NCI-H2081 treated with DMSO at 0.1 percent for 48 hours (cell line): ENCODE data around the gene IGSF3.
"Not testable (repeated sequence)": the region's sequence is repeated elsewhere in the genome, so short reads cannot be mapped to it uniquely, and the experiment has no call there.

Source experiments
- DNase-seq: peaks from one replicate; lab custom pipeline; 2025; lab: John Stamatoyannopoulos, UW

Gene IGSF3

DNA sequence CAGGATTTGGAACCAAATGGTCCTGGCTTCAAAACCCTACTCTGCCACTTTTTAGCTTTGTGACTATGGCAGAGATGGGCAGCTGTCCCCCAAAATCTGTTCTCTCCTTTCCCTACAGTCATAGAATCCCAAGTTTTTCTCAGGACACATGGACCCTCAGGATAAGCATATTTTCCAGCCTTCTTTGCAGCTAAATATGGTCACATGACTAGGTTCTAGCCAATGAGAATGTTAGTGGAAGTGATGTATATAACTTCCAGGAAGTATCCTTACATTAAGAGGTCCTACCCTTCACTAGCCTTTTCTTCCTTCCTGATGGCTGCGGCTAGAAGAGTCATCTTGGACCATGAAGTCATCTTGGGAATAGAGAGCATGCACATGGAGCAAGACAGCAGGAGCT, 5.9 kb downstream of the IGSF3 start:
- no peak for DNase-seq

- DNase-seq = not testable (repeated sequence)
Observed at GRCh38 chr1:116658645-116659044, 8.9 kb downstream of the IGSF3 start.

DNA sequence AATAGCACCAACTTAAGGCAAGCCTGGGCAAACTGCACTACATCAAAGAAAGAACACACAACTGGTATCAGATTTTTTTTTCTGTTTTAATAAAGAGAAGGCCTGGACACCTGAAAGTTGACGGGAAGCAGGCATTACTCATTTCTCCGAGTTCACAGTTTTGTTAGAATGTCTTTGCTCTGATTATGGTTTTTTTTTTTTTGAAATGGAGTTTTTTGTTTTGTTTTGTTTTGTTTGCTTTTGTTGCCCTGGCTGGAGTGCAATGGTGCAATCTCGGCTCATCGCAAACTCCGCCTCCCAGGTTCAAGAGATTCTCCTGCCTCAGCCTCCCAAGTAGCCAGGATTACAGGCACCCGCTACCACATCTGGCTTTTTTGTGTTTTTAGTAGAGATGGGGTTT, 9.7 kb downstream of the IGSF3 start:
- DNase-seq = not testable (repeated sequence)

- no peak for DNase-seq
Observed at GRCh38 chr1:116654351-116654750, 13.2 kb downstream of the IGSF3 start.

DNA sequence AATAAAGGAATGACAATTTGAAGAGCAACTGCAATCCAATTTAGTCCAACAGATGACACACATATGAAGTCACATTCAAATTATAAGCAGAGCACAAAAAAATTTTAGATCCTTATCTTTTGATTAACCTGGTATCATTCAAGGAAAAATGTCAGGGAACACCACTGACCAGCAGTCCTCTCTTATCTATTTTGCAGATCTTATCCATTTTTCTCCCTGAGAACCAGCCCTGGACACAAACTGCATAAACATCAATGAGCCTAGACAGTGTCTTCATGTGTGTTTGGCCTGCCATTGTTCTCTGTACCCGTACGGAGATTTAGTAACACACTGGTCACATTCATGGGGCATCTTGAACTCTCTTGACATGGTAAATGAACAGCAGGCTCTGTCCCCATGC, 14.9 kb downstream of the IGSF3 start:
- DNase-seq = not testable (repeated sequence)

DNA sequence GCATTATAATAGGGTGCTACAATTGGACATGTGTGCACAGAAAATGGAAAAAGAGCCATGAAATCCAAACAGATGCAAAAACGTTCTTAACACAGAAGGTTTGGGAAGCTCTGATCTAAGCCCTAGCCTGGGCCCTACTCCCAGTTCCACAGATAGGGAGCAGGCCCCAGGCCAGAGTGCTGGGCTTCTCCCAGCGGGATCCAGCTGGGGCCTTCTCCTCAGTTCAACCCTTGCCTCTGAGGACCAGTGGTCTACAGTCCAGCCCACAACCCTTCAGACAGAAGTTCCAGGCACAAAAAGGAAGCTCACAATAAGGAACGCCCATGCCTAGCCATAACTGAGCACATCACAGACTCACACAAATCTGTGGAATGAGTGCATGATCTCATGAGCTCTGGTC, 16.8 kb downstream of the IGSF3 start:
- not testable (repeated sequence) for DNase-seq

DNA sequence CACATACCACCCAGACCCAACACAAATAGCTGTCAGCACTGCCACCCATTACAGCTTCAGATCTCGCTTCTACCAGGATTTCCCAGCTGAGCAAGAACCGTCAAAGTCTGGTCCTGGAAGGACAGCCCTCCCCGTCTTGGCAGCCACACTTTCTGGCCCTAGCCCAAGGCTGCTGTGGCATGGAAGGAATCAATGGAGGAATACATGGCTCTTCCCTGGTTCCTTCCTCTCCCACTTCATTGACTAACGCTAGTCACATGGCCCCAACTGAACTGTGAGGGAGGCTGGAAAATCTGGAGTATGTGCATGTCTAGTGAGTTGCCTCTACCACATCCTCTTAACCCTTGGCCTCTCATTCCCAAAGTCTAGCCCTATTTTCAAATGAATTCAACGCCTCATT, 18.5 kb downstream of the IGSF3 start:
- DNase-seq = not testable (repeated sequence)

DNA sequence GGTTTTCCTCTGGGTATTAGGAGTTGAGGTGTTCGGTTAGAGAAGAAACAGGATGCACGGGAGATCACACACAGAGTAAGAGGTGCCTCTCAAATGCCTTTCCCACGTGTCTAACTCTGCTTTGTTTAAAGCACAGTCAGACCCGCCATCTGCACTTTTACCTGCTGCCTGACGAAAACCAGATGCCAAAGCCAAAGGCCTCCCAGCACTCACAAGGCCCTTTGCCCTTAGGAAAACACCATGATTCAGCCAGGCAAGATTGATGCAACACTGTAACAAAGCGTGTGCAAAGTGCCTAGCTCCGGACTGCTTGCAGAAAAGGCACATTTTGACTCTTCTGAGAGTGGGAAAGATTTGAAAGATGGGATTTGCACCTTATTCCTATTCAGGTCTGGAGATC, 19.2 kb downstream of the IGSF3 start:
- DNase-seq = not testable (repeated sequence)

DNA sequence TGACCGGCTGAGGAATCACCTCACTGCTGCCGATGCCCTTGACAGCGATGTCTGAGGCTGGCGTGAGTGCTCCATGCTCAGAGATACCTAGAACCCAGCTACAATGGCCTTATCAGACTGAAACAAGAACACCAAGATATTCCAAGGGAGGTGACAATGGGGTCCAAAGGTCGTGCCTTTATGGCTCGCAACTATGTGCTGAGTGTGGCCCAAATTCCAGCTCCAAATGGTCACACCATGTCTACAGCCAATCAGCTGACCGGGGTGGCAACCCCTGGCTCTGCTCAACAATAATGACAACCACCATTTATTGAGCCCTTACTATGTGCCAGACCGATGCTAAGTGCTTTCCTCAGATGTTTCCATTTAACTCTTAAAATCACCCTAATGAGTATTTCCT, 20.3 kb downstream of the IGSF3 start:
- not testable (repeated sequence) for DNase-seq

GRCh38 chr1:116646673-116647170, 20.8 kb downstream of the IGSF3 start:
- not testable (repeated sequence) for DNase-seq

DNA sequence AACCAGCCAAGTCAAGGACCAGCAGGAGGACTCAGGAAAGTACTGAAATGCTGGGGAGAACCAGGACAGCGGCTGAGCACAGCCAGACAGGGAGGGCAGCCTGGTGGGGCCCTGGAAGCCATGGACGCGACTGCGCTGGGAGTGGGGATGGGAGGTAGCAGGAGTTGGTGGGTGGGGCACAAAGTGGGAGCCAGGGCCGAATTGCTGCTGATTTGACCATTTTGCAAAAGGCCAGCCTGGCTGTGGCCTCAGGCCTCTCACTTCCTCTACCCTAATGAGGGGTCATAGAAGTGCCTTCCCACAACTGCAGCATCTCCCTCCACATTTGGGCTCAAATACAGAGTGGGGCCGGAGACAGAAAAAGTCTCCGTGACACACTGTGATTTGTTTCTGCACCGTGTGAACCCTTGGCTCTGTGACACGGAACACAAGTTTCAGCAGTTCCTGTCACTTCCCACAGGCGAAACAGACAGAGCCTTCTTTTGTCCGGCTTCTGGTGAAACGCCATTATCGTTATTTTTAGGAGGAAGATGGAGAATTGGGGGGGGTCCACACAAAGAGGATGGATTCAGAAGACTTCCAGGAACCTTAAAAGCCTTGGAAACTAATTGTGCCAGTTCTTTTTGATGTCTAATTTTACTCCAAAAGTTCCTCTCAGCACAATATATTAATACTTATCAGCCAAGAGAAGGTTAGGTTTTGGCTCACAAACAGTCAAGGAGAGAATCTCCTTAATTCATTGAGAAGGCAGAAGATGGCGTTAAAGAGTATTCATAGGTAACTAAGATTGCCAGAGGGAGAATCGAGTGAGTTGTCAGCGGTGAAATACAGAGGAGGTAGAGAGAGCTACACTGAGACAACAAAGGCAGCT, 21.5 kb downstream of the IGSF3 start:
- not testable (repeated sequence) for DNase-seq

- DNase-seq = not testable (repeated sequence)
Observed at GRCh38 chr1:116644993-116645392, 22.5 kb downstream of the IGSF3 start.

- DNase-seq = not testable (repeated sequence)
Observed at GRCh38 chr1:116644096-116644495, 23.4 kb downstream of the IGSF3 start.

GRCh38 chr1:116643281-116643751, 24.2 kb downstream of the IGSF3 start:
- not testable (repeated sequence) for DNase-seq

GRCh38 chr1:116642311-116643280, 24.9 kb downstream of the IGSF3 start:
- peak; percentile 18 for DNase-seq

- DNase-seq = not testable (repeated sequence)
Observed at GRCh38 chr1:116637583-116637982, 29.9 kb downstream of the IGSF3 start.

GRCh38 chr1:116636584-116636983, 30.9 kb downstream of the IGSF3 start:
- not testable (repeated sequence) for DNase-seq

DNA sequence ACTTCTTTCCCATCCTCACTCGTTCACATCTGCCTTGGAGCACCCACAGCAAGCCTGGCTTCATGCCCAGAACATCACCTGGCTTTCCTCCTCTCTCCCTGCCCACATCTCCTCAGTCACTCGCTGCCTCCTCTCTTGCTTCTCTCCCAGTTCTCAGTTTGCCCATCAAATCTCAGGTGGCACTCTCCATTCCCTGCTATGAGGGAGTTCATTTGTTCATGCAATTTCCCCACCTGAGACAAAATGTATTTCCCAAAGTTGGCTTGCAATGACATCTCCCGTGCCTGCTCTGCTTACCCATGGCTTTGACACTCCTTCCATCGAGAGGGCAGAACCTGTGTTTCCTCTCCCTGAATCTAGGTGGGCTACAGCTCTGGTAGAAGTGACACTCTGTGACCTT, 33.1 kb downstream of the IGSF3 start:
- not testable (repeated sequence) for DNase-seq

GRCh38 chr1:116631996-116632925, 35.3 kb downstream of the IGSF3 start:
- DNase-seq = not testable (repeated sequence)

GRCh38 chr1:116631554-116631953, 36.0 kb downstream of the IGSF3 start:
- DNase-seq = not testable (repeated sequence)

DNA sequence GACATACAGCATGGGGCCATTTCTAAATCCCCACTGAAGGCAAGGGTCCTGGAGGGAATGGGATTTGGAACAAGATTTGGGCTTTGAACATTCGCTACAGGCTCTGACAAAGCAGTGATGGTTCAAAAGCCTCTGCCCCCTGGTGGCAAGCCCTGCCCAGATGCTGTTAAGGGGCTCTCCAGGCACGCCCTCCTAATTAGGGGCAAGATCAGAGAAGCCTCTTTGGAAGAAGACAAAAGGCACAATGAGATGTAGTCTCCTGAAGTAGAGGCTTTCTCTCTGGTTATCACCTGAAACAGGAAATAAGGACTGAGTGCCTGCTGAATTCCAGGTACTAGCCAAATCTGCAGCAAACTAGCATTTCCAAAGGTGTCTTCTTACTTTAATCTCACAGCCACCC, 37.5 kb downstream of the IGSF3 start:
- DNase-seq = not testable (repeated sequence)
